PC-9 (cell line): Measurements from ENCODE around the gene VRK1. TPM values are rescaled to one million over a fixed set of nuclear protein-coding genes. Genes with fewer than 3 reads are reported as not detected.

Experiments used
- BruUV-seq: library from RNA; stranded (reverse); fragments of 400-500 nt; replicated peaks from 2 replicates; lab custom pipeline; 2021; lab: Mats Ljungman, UMichigan
- CTCF ChIA-PET: fragments of 300-600 bp; sonication (Branson Sonifier 250); formaldehyde crosslinking; loops from one replicate; lab custom pipeline; 2022; ENCODE audit warnings: antibody characterized with exemption; lab: Charles Lee
- POLR2A ChIA-PET: fragments of 300-600 bp; sonication (Branson Sonifier 250); formaldehyde crosslinking; loops from one replicate; lab custom pipeline; 2022; ENCODE audit warnings: antibody characterized with exemption; ENCODE audit not compliant: unreplicated experiment; lab: Charles Lee
- DNase-seq, 2 experiments: peaks; one replicate each; pipeline versions ENCODE4 v3.0.0 to v3.0.0-alpha.2; 2015 to 2022; ENCODE audit warnings: mixed read lengths in 1 of 2
- H2AFZ ChIP-seq: fragments of 200-600 bp; sonication (generic); 2 replicates; pipeline ENCODE4 v1.8.1; 2017; ENCODE audit warnings: antibody characterized with exemption
- H3F3A ChIP-seq: fragments of 200-600 bp; sonication (generic); 2 replicates; pipeline ENCODE4 v1.8.1; 2017; ENCODE audit warnings: antibody characterized with exemption, mild to moderate bottlenecking, low read depth; ENCODE audit not compliant: insufficient read depth
- H3K27ac ChIP-seq: fragments of 200-600 bp; sonication (generic); 2 replicates; pipeline ENCODE4 v1.6.1; 2016; ENCODE audit warnings: mixed run types
- H3K27me3 ChIP-seq: fragments of 200-600 bp; sonication (generic); 2 replicates; pipeline ENCODE4 v1.6.1; 2016; ENCODE audit warnings: low read depth, mixed run types; ENCODE audit not compliant: insufficient read depth
- H3K36me3 ChIP-seq: fragments of 200-600 bp; sonication (generic); 2 replicates; pipeline ENCODE4 v1.6.1; 2016; ENCODE audit warnings: low read depth, mixed run types
- H3K4me1 ChIP-seq: fragments of 200-600 bp; sonication (generic); replicated peaks from 2 replicates; pipeline ENCODE4 v1.6.1; 2016; ENCODE audit warnings: mixed run types; ENCODE audit not compliant: insufficient read depth
- H3K4me2 ChIP-seq: fragments of 200-600 bp; sonication (generic); 2 replicates; pipeline ENCODE4 v1.6.1; 2017; ENCODE audit warnings: mixed run types
- H3K4me3 ChIP-seq: fragments of 200-600 bp; sonication (generic); 2 replicates; pipeline ENCODE4 v1.6.1; 2016; ENCODE audit warnings: mixed run types
- H3K79me2 ChIP-seq: fragments of 200-600 bp; sonication (generic); 2 replicates; pipeline ENCODE4 v1.6.1; 2017; ENCODE audit warnings: low read depth, mixed run types
- H3K9me2 ChIP-seq: fragments of 200-600 bp; sonication (generic); 2 replicates; pipeline ENCODE4 v1.8.1; 2017; ENCODE audit warnings: mild to moderate bottlenecking; ENCODE audit not compliant: insufficient read depth
- H3K9me3 ChIP-seq: fragments of 200-600 bp; sonication (generic); 2 replicates; pipeline ENCODE4 v1.8.1; 2016; ENCODE audit warnings: low read depth; ENCODE audit not compliant: insufficient read depth
- H4K20me1 ChIP-seq: fragments of 200-600 bp; sonication (generic); 2 replicates; pipeline ENCODE4 v1.8.1; 2017; ENCODE audit not compliant: insufficient read depth
- EZH2 ChIP-seq: fragments of 200-600 bp; sonication (generic); IDR thresholded peaks from 2 replicates; pipeline ENCODE4 v1.8.0; 2017; ENCODE audit warnings: antibody characterized with exemption, low read depth
- intact Hi-C: fragments of 100-400 bp; cut with micrococcal nuclease; formaldehyde crosslinking; loops from one replicate; pipeline ENCODE4 v1.10.0; 2022; ENCODE audit not compliant: unreplicated experiment
- total RNA-seq: library from RNA; stranded (reverse); gene quantifications from 2 replicates; pipeline ENCODE4 v1.2.3, GENCODE V29; 2021
- TF ChIP-seq, protein P1 (sequence below): fragments of 200-600 bp; sonication (generic); conservative IDR thresholded peaks from 2 replicates; pipeline ENCODE4 v1.6.1; 2017; ENCODE audit warnings: mixed run types, antibody characterized with exemption, mild to moderate bottlenecking, moderate library complexity

Gene VRK1
- total RNA-seq, 1 experiment from 2014 or later, result 6.8 TPM

GRCh38 chr14:96780500-96780899 lies 16.7 kb upstream of the VRK1 start:
- TF ChIP-seq, protein P1, sequence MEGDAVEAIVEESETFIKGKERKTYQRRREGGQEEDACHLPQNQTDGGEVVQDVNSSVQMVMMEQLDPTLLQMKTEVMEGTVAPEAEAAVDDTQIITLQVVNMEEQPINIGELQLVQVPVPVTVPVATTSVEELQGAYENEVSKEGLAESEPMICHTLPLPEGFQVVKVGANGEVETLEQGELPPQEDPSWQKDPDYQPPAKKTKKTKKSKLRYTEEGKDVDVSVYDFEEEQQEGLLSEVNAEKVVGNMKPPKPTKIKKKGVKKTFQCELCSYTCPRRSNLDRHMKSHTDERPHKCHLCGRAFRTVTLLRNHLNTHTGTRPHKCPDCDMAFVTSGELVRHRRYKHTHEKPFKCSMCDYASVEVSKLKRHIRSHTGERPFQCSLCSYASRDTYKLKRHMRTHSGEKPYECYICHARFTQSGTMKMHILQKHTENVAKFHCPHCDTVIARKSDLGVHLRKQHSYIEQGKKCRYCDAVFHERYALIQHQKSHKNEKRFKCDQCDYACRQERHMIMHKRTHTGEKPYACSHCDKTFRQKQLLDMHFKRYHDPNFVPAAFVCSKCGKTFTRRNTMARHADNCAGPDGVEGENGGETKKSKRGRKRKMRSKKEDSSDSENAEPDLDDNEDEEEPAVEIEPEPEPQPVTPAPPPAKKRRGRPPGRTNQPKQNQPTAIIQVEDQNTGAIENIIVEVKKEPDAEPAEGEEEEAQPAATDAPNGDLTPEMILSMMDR, result no peak
- TF ChIP-seq EZH2, result no peak
- peaks cover 15% of the 10 kb centered on the region for H3F3A ChIP-seq
- no peak overlapping the region for H3K4me2 ChIP-seq
- ChIA-PET CTCF (no interaction called here), POLR2A (no interaction called here)
- no peaks in the 10 kb centered on the region for H4K20me1 ChIP-seq
- intact Hi-C loops, result no loop called here
- H3K9me2 ChIP-seq, result no peaks in the 10 kb centered on the region
- H3K4me1 ChIP-seq, result peaks cover 23% of the 10 kb centered on the region
- BruUV-seq, result no TSS peak
- no peak overlapping the region for H3K27ac ChIP-seq
- no peaks in the 10 kb centered on the region for H3K36me3 ChIP-seq
- no peaks in the 10 kb centered on the region for H3K79me2 ChIP-seq
- no peaks in the 10 kb centered on the region for H3K27me3 ChIP-seq
- H2AFZ ChIP-seq, result no peak overlapping the region
- DNase-seq, result no peak
- no peaks in the 10 kb centered on the region for H3K9me3 ChIP-seq
- H3K4me3 ChIP-seq, result no peak overlapping the region

- Histone ChIP-seq H3K4me3 (no peak overlapping the region), H3K79me2 (no peaks in the 10 kb centered on the region), H2AFZ (no peak overlapping the region), H4K20me1 (no peaks in the 10 kb centered on the region), H3K27ac (no peak overlapping the region), H3K36me3 (no peaks in the 10 kb centered on the region), H3K4me1 (peaks cover 23% of the 10 kb centered on the region), H3K9me2 (no peaks in the 10 kb centered on the region), H3K4me2 (no peak overlapping the region), H3K9me3 (no peaks in the 10 kb centered on the region), H3F3A (peaks cover 15% of the 10 kb centered on the region), H3K27me3 (no peaks in the 10 kb centered on the region)
- CTCF ChIA-PET, result no interaction called here
- TF ChIP-seq, protein P1, result no peak
- POLR2A ChIA-PET, result no interaction called here
- intact Hi-C loops, result no loop called here
- BruUV-seq, result no TSS peak
- DNase-seq, result no peak
Measured at GRCh38 chr14:96781371-96781770, 15.8 kb upstream of the VRK1 start.

DNA sequence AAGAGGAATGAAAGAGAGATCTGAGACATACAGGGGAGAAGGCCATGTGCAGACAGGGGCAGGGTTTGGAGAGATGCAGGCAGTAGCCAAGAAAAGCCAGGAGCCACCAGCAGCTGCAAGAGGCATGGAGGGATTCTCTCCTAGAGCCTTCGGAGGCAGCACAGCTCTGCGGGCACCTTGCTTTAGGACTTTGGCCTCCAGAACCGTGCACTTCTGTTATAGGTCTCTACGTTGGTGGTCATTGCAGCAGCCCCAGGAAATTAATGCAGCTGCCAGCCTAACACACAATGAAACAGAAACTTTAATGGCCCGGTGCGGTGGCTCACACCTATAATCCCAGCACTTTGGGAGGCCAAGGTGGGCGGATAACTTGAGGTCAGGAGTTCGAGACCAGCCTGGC lies 14.7 kb upstream of the VRK1 start:
- Histone ChIP-seq H3K27me3 (no peaks in the 10 kb centered on the region), H2AFZ (no peak overlapping the region), H3K4me1 (peaks cover 23% of the 10 kb centered on the region), H3K79me2 (no peaks in the 10 kb centered on the region), H3K27ac (peak overlapping the region; percentile 73; the same call in 1 of the 2 replicates), H3K9me3 (no peaks in the 10 kb centered on the region), H3K36me3 (no peaks in the 10 kb centered on the region), H3K9me2 (no peaks in the 10 kb centered on the region), H3K4me2 (peak overlapping the region; percentile 78), H3K4me3 (no peak overlapping the region), H4K20me1 (no peaks in the 10 kb centered on the region), H3F3A (peaks cover 15% of the 10 kb centered on the region)
- TF ChIP-seq, protein P1, result no peak
- TF ChIP-seq EZH2, result no peak
- ChIA-PET CTCF (no interaction called here), POLR2A (no interaction called here)
- BruUV-seq, result no TSS peak
- no peak for DNase-seq
- intact Hi-C loops, result no loop called here
